Stomach (tissue), 4 donors: ENCODE measurements around the gene PRM2.

Experiments used
- EP300 ChIP-seq: sonication (generic); formaldehyde crosslinking; IDR thresholded peaks from one replicate; pipeline ENCODE4 v1.6.1; 2017; ENCODE audit warnings: antibody characterized with exemption
- POLR2A ChIP-seq, 4 donors: fragments of 450-650 bp; IDR thresholded peaks; one replicate each; pipeline ENCODE4 v1.6.1; 2016; ENCODE audit warnings: antibody characterized with exemption in 4 of 4, control low read depth in 2 of 4, mild to moderate bottlenecking in 1 of 4, moderate library complexity in 1 of 4
- POLR2AphosphoS5 ChIP-seq, 3 donors: sonication (generic); formaldehyde crosslinking; IDR thresholded peaks; one replicate each; pipeline ENCODE4 v1.6.1; 2016; ENCODE audit warnings: antibody characterized with exemption in 3 of 3
- TF ChIP-seq, protein P1 (sequence below), 7 experiments: fragments of 450-650 bp in 4 of 7; fragments of 200-600 bp in 3 of 7; sonication (generic) in 3 of 7; IDR thresholded peaks; one replicate each; pipeline ENCODE4 v1.5.1; 2016 to 2019; ENCODE audit warnings: antibody characterized with exemption in 7 of 7, control low read depth in 2 of 7, mild to moderate bottlenecking in 1 of 7

DNA sequence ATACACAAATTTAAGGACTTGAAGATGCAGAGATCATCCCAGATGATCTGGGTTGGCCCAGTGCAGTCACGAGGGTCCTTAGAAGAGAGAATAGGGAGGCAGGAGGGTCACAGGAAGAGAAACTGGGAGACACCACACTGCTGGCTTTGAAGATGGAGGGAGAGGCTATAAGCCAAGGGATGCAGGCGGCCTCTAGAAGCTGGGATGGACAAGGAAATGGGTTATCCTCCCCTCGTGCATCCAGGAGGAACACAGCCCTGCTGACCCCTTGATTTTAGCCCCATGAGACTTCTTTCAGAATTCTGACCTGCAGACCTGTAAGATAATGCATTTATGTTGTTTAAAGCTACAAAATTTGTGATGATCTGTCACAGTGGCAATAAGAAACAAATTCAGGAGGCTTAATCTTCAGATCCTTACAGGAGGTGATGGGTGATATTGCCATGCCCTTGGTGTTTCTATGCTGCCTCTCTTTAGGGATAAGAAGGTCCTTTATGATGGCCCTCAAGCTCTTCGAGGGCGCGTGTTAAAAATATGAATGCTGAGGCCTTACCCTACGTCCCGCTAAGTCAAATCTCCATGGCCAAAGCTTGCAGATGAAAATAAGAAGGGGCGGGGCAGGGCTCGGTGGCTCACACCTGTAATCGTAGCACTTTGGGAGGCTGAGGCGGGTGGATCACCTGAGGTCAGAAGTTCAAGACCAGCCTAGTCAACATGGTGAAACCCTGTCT, 1.5 kb upstream of the PRM2 start:
- TF ChIP-seq POLR2A (IDR thresholded peaks at IDR 0.05) (no peak), POLR2AphosphoS5 (IDR thresholded peaks at IDR 0.05) (no peak), EP300 (no peak)
- TF ChIP-seq, protein P1, sequence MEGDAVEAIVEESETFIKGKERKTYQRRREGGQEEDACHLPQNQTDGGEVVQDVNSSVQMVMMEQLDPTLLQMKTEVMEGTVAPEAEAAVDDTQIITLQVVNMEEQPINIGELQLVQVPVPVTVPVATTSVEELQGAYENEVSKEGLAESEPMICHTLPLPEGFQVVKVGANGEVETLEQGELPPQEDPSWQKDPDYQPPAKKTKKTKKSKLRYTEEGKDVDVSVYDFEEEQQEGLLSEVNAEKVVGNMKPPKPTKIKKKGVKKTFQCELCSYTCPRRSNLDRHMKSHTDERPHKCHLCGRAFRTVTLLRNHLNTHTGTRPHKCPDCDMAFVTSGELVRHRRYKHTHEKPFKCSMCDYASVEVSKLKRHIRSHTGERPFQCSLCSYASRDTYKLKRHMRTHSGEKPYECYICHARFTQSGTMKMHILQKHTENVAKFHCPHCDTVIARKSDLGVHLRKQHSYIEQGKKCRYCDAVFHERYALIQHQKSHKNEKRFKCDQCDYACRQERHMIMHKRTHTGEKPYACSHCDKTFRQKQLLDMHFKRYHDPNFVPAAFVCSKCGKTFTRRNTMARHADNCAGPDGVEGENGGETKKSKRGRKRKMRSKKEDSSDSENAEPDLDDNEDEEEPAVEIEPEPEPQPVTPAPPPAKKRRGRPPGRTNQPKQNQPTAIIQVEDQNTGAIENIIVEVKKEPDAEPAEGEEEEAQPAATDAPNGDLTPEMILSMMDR (IDR thresholded peaks at IDR 0.05) = no peak
